Natural killer cell treated with Interleukin-12 subunit alpha and Interleukin-12 subunit beta and Interleukin-15 and Interleukin-18, amount 100 ng/mL, for 72 hours (primary cell): ENCODE measurements around the gene GPC6. TPM values are rescaled to one million over a fixed set of nuclear protein-coding genes. Genes with fewer than 3 reads are reported as not detected.

ENCODE experiments used
- ATAC-seq, 2 donors: fragments of 150-1000 bp; cut with Tn5 transposase in 1 of 2; sonication (Bioruptor Pico), chemical (Tn5 transposase) in 1 of 2; 2 replicates each; pipeline ENCODE4 v1.10.0; 2021
- DNase-seq: peaks from one replicate; pipeline ENCODE4 v3.0.0; 2022; ENCODE audit warnings: low spot score
- H3K27ac Mint-ChIP-seq, 2 donors: 1 replicate in 1 of 2; 2 replicates in 1 of 2; pipeline ENCODE4 v1.8.0; 2022; ENCODE audit warnings: mixed read lengths in 2 of 2, mild to moderate bottlenecking in 1 of 2, moderate library complexity in 1 of 2
- H3K27me3 Mint-ChIP-seq, 2 donors: 1 replicate in 1 of 2; 2 replicates in 1 of 2; pipeline ENCODE4 v1.8.0; 2022; ENCODE audit warnings: mixed read lengths in 2 of 2
- H3K36me3 Mint-ChIP-seq: one replicate; pipeline ENCODE4 v1.8.0; 2022; ENCODE audit warnings: mixed read lengths
- H3K4me1 Mint-ChIP-seq, 2 donors: 1 replicate in 1 of 2; 2 replicates in 1 of 2; pipeline ENCODE4 v1.8.0; 2022; ENCODE audit warnings: low read depth in 2 of 2, mixed read lengths in 2 of 2, mild to moderate bottlenecking in 1 of 2
- H3K4me3 Mint-ChIP-seq: one replicate; pipeline ENCODE4 v1.8.0; 2022; ENCODE audit warnings: mixed read lengths
- H3K9me3 Mint-ChIP-seq: 2 replicates; pipeline ENCODE4 v1.8.0; 2022; ENCODE audit warnings: mixed read lengths
- total RNA-seq, 2 donors: library from RNA; stranded (reverse); gene quantifications; one replicate each; pipeline ENCODE4 v1.2.3, GENCODE V29; 2022

GPC6 gene
- total RNA-seq, 2 donors from 2014 or later, result not detected

DNA sequence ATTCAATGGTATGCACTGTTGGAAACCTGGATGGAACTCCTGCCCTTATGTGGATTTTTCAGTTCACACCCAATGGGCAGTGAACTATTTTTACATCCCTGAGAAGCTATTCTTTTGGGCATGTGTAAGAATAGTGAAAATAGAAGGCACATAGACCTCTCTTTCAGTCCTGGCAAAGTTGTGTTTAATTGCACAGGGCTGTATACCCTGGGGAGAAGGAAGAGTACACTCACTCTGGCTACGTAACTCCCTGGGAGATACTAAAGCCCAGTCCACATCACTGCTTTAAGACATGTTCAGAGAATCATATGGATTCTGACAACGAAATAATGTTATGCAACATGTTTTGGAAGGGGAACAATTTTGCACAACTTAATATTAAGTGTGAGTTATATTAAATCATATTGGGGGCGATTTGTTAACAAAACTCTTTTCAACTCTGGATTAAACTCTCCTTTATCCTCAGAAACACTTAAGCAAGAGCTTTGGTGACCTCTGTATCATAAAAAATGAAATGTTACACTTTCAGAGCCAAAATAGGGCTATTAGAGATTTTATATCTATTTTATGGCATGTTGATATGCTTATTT is 1086.8 kb downstream of the GPC6 start:
- Mint-ChIP-seq H3K4me1 (peaks cover 9 to 41% of the 10 kb centered on the region in 2 donors), H3K27me3 (no peaks in the 10 kb centered on the region), H3K36me3 (peaks cover 4% of the 10 kb centered on the region), H3K27ac (peak overlapping the region in 1 of 2 donors; percentile 71), H3K4me3 (peak overlapping the region; percentile 57), H3K9me3 (no peaks in the 10 kb centered on the region)
- DNase-seq (no peak), ATAC-seq (no peak)

DNA sequence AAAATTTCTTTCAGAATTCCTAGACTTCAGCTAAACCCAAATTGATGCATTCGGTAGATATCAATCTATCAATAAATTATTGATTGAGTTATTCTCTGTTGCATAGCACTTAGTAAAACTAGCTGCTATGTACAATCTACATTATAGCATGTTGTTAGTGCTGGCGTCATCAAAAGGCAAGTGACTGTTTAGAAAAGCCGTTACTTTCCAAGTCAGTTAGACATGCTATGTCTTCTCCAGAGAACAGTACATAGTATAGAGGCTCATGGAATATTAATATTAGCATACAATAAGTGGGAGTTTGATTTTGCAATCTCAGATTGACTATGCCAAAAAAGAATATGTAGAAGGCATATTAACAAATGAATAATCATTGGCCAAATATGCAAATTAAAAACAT is 1087.3 kb downstream of the GPC6 start:
- ATAC-seq, result no peak
- H3K9me3 Mint-ChIP-seq, result no peaks in the 10 kb centered on the region
- no peak overlapping the region for H3K27ac Mint-ChIP-seq
- no peaks in the 10 kb centered on the region for H3K27me3 Mint-ChIP-seq
- no peak overlapping the region for H3K4me3 Mint-ChIP-seq
- peaks cover 11 to 44% of the 10 kb centered on the region in 2 donors for H3K4me1 Mint-ChIP-seq
- DNase-seq, result no peak
- H3K36me3 Mint-ChIP-seq, result peaks cover 4% of the 10 kb centered on the region

DNA sequence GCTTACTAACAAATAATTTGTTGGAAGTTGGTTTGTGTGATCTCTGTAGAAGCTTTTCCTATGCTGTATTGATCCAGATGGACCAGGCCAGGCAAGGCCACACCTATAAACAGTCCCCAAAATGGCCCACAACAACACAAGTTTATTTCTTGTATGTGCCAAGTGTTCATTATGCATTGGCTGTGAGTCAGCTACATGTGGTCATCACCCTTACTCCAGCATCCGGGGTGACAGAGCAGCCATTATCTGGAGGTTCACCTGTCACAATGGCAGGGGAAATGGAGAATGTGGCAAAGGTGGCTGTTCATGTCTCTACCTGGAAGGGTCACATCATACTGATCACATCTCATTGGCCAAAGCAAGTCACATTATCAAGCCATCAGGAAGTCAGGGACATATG is 1088.6 kb downstream of the GPC6 start:
- H3K4me1 Mint-ChIP-seq, result peaks cover 13 to 47% of the 10 kb centered on the region in 2 donors
- DNase-seq (no peak), ATAC-seq (peak; percentile 59 to 71)
- H3K9me3 Mint-ChIP-seq, result no peaks in the 10 kb centered on the region
- H3K4me3 Mint-ChIP-seq, result peak overlapping the region; percentile 9
- H3K27me3 Mint-ChIP-seq, result no peaks in the 10 kb centered on the region
- peak overlapping the region; percentile 55 to 94 for H3K27ac Mint-ChIP-seq
- peaks cover 4% of the 10 kb centered on the region for H3K36me3 Mint-ChIP-seq

DNA sequence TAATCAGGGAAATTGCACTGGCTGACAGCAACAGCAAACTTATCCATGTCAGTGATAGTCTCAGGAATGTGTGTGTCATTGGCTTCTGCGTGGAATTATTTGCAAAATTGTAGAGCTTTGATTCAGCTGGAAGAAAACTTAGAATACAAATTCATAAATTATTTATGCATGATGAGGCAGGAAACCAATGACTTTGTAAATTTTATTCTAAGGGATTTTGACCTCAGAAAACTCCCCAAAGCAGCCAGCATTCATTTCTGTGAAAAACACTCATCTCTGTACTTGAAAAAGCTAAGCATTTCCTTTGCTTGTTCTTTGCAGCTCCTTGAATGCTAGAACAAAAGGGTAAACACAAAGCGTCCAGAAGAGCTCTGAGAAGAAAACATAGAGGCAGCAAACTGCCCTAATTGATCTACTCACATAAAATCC is 1090.5 kb downstream of the GPC6 start:
- no peaks in the 10 kb centered on the region for H3K27me3 Mint-ChIP-seq
- peaks cover 16% of the 10 kb centered on the region for H3K36me3 Mint-ChIP-seq
- DNase-seq (no peak), ATAC-seq (peak in 1 of 2 donors; percentile 58)
- peak overlapping the region; percentile 72 to 94 for H3K27ac Mint-ChIP-seq
- peaks cover 17 to 44% of the 10 kb centered on the region in 2 donors for H3K4me1 Mint-ChIP-seq
- H3K4me3 Mint-ChIP-seq, result peak overlapping the region; percentile 67
- H3K9me3 Mint-ChIP-seq, result peaks cover 2% of the 10 kb centered on the region

DNA sequence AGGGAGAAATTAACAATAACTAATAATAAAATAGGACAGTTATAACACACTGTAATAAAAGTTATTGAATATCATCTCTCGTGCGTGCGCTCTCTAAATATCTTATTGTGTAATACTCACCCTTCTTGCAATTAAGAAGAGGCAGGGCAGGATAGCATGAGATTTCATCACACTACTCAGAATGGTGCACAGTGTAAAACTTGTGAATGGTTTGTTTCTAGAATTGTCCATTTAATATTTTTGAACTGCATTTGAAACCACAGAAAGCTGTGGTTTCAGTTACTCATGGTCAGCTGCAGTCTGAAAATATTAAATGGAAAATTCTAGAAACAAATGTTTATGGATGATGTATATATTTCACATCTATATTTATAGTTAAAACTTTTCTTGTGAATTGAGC is 1091.8 kb downstream of the GPC6 start:
- peaks cover 2% of the 10 kb centered on the region for H3K9me3 Mint-ChIP-seq
- peaks cover 21 to 42% of the 10 kb centered on the region in 2 donors for H3K4me1 Mint-ChIP-seq
- peak overlapping the region; percentile 67 for H3K4me3 Mint-ChIP-seq
- H3K27me3 Mint-ChIP-seq, result no peaks in the 10 kb centered on the region
- DNase-seq (no peak), ATAC-seq (peak in 1 of 2 donors; percentile 48)
- H3K27ac Mint-ChIP-seq, result peak overlapping the region; percentile 51 to 94
- peaks cover 18% of the 10 kb centered on the region for H3K36me3 Mint-ChIP-seq

DNA sequence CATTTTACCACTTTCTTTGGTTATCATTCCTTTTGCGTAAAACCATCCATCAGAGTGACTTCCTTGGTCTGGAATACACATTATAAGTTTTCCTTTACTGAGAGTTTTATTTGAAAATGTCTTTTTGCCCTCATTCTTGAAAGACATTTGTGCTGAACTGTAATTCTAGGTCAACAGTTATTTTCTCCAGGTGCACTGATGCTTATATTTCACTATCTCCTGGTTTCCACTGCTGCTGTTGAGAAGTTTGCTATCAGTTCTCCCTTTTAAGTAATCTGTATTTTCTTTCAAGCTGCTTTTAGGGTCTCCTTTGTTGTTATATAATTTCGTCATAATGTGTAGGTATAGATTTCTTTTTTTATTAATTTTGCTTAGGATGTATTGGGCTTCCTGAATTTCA is 1092.9 kb downstream of the GPC6 start:
- Mint-ChIP-seq H3K27ac (peak overlapping the region; percentile 45 to 51), H3K4me1 (peaks cover 29 to 51% of the 10 kb centered on the region in 2 donors), H3K4me3 (no peak overlapping the region), H3K36me3 (peaks cover 18% of the 10 kb centered on the region), H3K9me3 (peaks cover 2% of the 10 kb centered on the region), H3K27me3 (no peaks in the 10 kb centered on the region)
- DNase-seq, result no peak
- ATAC-seq, result no peak

DNA sequence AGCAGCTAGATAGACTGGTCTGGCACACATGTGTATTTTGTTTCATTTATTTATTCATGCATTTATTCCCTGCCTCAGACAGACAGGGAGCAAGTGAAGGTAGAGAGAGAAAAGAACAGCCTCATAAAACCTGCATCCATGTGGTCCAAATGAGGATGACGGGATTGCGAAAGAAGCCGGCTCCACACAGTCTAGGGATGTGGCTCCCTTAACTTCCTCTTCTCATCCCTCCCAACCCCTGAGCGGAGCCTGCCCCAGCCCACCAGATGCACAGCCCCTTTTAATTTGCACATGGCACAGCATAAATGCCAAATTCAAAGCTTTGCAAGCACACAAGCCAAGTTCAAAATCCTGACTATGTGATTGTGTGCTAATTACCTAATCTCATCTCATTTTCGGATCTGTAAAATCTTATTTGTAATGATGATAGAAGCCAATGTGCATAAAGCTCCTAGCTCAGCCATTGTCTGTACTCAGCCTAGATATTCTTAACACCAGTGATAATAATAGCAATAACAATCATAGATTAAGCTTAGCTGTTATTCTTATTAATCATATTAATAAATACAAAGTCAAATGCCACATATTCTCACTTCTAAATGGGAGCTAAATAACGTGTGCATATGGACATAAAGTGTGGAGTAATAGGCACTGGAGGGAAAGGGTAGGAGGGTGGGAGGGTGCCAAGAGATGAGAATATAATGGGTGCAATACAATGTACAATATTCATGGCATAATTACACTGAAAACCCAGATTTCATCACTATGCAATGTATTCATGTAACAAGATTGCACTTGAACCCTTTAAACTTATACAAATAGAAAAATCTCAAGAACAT is 1096.5 kb downstream of the GPC6 start:
- H3K36me3 Mint-ChIP-seq, result peaks cover 24% of the 10 kb centered on the region
- peaks cover 8% of the 10 kb centered on the region for H3K9me3 Mint-ChIP-seq
- peaks cover 48% of the 10 kb centered on the region in 2 donors for H3K4me1 Mint-ChIP-seq
- peak overlapping the region; percentile 97 to 98 for H3K27ac Mint-ChIP-seq
- ATAC-seq (no peak), DNase-seq (no peak)
- H3K4me3 Mint-ChIP-seq, result no peak overlapping the region
- no peaks in the 10 kb centered on the region for H3K27me3 Mint-ChIP-seq

DNA sequence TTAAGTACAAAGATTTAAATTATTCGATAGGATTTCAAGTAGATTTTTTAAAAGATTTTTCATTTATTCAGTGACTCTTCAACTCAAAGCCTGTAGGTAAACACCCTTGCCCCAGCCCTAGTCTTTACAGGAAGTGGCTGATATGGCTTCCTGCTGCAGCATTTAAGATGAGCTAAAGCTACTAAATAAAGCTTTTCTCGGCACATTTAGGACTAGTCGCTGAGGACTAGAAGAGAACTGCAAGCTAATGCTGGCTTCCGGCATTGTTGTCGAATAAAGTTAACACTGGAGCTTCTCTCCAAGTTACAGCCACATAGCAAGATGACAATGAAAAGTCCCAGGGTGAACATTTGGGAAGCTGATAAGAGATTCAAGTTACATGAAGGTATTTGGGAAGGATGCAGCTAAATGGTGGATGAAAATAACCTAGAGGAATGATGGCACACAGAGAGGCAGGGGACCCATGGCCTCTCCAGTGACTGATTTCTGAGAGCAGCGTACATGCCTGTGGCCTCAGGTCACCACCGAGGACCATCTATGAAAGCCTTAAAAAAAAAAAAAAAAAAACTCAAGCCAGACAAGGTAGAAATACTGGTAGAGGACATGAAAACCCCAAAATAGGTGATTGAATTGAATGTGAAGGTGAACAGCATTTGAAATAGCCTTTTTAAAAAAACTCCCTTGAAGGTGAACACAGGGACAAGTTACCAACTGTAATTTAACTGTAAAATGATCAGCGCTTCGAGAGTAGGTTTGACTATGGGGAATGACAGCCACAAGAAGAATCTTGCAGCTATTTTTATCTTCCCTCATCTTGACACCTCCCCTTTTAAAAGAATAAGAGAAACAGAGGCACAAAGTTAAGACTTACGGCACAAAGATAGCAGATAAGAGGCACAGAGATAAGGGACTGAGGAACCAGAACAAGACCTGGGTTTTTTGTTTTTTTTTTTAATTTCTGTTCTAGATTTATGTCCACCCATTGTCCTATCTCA is 1097.5 kb downstream of the GPC6 start:
- peak overlapping the region; percentile 97 to 98 for H3K27ac Mint-ChIP-seq
- DNase-seq (peak; percentile 67), ATAC-seq (peak; percentile 83 to 89)
- H3K4me1 Mint-ChIP-seq, result peaks cover 48% of the 10 kb centered on the region in 2 donors
- peaks cover 24% of the 10 kb centered on the region for H3K36me3 Mint-ChIP-seq
- peak overlapping the region; percentile 82 for H3K4me3 Mint-ChIP-seq
- peaks cover 8% of the 10 kb centered on the region for H3K9me3 Mint-ChIP-seq
- H3K27me3 Mint-ChIP-seq, result no peaks in the 10 kb centered on the region

DNA sequence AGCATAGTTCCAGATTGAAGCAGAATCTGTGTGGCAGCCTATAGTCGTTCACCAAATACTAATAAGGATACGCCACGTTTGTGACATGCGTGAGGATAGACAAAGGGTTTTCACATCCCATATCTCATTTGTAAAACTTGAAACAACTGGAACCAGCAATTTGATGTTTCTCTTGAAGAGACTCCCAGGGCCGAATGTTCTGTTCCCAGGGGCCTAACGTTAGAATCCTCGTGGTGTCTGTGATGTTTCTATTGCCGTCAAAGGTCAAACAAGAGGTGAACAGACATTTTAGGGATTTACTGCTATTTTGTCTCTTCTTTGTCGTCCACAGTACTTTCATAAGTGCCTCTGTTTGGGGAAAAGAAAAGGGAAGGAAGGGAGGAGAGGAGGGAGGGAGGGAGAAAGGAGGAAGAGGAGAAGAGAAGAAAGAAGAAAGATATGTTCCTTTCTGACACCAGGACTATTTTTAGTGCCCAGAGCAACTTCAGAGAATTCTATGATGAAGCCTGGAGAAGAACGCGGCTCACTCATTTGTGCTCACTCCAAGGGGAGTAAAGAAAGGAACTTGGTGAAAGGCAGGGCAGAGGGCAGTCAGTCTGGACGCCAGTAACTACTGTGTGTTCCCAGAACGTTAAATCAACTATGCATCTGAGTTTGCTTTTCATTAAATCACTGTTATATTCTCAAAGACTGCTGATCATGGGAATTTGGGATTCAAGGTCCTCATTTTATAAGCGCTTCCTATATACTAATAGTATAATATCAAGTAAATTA is 1098.3 kb downstream of the GPC6 start:
- DNase-seq (no peak), ATAC-seq (no peak)
- Mint-ChIP-seq H3K27ac (peak overlapping the region; percentile 97 to 98), H3K4me1 (peaks cover 51% of the 10 kb centered on the region in 2 donors), H3K36me3 (peaks cover 29% of the 10 kb centered on the region), H3K4me3 (peak overlapping the region; percentile 82), H3K27me3 (no peaks in the 10 kb centered on the region), H3K9me3 (peaks cover 8% of the 10 kb centered on the region)

DNA sequence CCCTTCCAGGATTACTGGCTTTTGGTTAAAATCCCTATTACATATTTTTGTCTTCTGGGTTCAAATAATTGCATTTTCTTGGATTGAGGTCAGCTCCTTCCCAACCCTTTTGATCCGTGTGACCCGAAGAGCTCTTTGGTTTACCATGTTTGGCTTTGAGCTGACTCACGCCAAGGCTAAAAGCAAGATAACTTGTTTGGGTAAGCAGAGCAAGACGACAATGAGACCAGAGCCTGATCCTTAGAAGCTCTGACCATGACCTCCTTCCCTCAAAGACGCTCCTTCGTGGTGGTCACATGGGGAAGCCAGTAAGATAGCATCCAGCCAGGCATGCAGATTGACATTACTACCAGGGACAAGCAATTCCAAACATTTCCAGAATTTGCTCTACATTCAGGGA is 1099.0 kb downstream of the GPC6 start:
- H3K27ac Mint-ChIP-seq, result peak overlapping the region; percentile 77 to 79
- ATAC-seq, result no peak
- H3K27me3 Mint-ChIP-seq, result no peaks in the 10 kb centered on the region

DNA sequence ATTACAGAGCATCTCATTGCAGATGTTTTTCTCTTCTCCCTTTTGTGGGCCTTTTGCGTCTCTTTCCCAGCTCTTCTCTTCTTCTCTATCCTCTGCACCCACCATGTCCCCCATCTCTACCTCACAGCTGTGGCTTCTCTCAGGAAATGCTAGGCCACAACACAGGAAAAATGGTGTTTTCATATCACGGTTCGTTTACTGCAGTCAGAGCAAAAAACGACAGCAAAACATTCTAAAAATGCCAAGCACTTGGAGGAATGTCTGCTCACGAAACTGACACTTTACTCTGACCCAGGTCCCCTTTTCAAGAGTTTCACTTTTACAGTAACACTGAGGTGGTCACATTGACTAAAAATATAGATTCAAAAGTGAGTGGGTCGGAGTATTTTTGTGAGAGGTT is 1100.7 kb downstream of the GPC6 start:
- Mint-ChIP-seq H3K4me3 (peak overlapping the region; percentile 77), H3K9me3 (peaks cover 6% of the 10 kb centered on the region), H3K36me3 (peaks cover 19% of the 10 kb centered on the region), H3K27me3 (no peaks in the 10 kb centered on the region), H3K27ac (peak overlapping the region; percentile 77 to 79), H3K4me1 (peaks cover 48 to 55% of the 10 kb centered on the region in 2 donors)
- DNase-seq (no peak), ATAC-seq (peak; percentile 61 to 78)

More for the DNA sequence above, 1099.0 kb downstream of the GPC6 start:
- H3K4me3 Mint-ChIP-seq, result no peak overlapping the region
- H3K9me3 Mint-ChIP-seq, result peaks cover 8% of the 10 kb centered on the region
- DNase-seq, result no peak
- peaks cover 53 to 55% of the 10 kb centered on the region in 2 donors for H3K4me1 Mint-ChIP-seq
- peaks cover 33% of the 10 kb centered on the region for H3K36me3 Mint-ChIP-seq

DNA sequence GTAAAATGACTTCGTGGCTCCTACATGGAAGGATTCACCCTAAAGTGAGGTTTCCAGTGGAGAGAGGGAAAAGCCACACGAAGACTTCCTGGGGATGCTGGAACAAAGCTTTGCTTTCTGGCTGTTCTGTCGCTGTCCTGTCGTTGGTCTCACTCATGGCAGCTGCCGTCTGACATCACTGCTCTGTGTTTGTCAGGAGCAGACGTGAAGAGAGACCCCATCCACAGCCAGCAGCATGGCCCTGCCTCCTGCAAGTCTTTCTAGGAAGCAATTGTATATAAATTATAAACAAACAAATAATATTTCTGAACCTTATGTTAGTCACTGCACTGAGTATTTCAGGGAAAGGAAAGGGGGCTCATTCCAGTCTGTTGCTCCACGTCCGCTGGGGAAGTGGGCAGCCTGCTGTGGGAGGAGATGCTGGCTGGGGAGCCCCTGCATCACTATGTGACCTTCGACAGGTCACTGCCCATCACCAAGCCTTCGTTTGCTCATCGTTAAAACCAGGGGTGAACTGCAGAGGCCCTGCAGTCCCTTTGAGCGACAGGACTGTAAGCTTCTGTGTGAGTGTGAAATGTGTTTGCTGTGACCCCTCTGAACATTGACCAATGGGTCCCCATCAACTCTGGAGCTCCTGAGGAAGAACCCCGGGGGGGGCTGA is 1101.9 kb downstream of the GPC6 start:
- Mint-ChIP-seq H3K9me3 (peaks cover 6% of the 10 kb centered on the region), H3K4me3 (peak overlapping the region; percentile 77), H3K36me3 (peaks cover 19% of the 10 kb centered on the region), H3K27ac (peak overlapping the region in 1 of 2 donors; percentile 77), H3K4me1 (peaks cover 43 to 50% of the 10 kb centered on the region in 2 donors), H3K27me3 (peaks cover 0 to under 1% of the 10 kb centered on the region in 2 donors)
- no peak for DNase-seq
- ATAC-seq, result no peak
